GM21423 (cell line): ENCODE data around the gene JAKMIP1.

Experiments
- ATAC-seq: cut with Tn5 transposase; IDR thresholded peaks from one replicate; pipeline ENCODE4 v1.9.1; 2021; ENCODE audit warnings: mild to moderate bottlenecking, moderate library complexity; ENCODE audit not compliant: unreplicated experiment

Gene JAKMIP1

GRCh38 chr4:6123116-6123515 lies 77.2 kb downstream of the JAKMIP1 start:
- ATAC-seq = no peak

DNA sequence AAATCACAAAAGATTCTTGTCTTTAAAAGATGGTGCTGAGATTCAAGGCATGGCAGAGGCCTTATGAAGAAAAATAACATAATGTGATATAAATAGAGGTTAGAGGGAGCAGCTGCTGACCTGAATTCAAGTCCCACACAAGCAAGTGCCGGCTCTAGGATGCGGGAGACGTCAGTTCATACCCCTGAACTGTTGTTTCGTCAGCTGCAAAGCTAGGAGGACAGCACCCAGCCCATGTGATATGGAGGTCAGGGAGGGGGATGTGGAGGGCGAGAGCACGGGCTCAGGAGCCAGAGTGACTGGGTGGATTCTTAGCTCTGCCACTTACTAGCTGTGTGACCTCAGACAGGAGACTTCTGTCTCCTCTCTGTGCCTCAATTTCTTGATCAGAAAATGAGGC lies 77.9 kb downstream of the JAKMIP1 start:
- ATAC-seq = no peak

- ATAC-seq = no peak
Observed at GRCh38 chr4:6121941-6122340, 78.4 kb downstream of the JAKMIP1 start.

GRCh38 chr4:6121276-6121850 lies 79.0 kb downstream of the JAKMIP1 start:
- ATAC-seq = no peak

GRCh38 chr4:6120361-6120760 lies 80.0 kb downstream of the JAKMIP1 start:
- ATAC-seq = no peak

- no peak for ATAC-seq
Observed at GRCh38 chr4:6119507-6120020, 80.8 kb downstream of the JAKMIP1 start.

- no peak for ATAC-seq
Observed at GRCh38 chr4:6118201-6118600, 82.1 kb downstream of the JAKMIP1 start.

DNA sequence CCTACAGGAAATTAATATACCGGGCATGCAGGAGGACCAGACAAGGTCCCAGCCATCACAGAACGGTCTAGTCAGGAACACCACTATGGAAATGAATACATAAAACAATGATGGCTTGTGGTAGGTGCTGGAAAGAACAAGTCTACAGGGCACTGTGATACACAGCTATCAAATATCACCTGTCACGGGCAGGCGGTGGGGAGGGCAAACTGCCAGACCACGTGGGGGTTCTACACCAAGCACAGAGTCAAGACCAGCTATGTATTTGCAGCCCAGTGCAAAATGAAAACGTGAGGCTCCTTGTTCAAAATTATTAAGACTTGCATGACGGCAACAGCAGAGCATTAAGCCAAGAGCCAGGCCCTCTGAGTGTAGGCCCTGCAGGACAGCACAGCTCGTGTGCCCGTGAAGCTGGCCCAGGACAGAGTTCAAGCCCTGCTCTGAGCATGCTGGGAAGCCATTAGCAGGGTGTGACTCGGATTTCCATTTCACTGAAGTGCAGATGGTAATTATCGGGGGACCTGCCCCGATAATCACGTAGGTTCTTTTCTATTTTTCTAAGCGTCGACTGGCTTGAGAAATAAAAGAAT lies 83.6 kb downstream of the JAKMIP1 start:
- no peak for ATAC-seq

DNA sequence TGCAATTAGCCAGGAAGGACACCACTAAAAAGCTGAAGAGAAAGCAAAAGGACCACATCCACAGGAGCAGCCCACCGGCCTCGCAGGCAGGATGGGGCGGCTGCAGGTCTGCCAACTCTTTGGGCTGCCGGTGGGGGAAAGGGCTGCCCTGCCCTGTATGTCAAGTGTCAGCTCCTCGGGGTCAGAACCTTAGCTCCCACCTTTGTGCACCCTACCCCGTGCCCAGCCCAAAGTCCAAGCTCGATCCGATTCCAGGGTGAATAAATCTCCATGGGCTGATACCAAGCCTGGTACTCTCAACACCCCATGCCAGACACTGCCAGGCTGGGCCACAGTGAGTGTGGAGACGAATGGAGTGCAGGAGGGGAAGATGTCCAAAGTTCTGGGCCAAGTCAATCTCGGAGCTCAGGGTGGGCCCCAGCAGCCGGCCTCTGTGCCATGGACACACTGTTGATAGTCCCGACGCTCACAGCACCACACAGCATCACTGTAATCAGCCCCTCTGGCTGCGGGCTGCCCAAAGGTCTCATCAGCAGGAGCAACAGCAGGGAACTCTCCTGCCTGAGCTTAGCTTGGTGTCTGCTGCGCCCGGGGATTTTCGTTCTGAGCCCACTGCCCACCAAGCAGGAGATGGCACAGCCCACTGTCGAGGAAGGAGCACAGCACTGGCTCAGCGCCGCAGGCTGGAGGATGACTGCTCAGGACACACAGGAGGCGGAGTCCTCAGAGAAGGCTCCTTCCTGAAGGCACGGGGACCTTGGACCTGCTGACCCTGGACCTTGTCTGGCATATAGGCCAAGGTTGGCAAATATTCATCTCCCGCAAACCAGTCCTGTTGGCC lies 84.4 kb downstream of the JAKMIP1 start:
- ATAC-seq = no peak

- ATAC-seq = no peak
Observed at GRCh38 chr4:6115342-6115741, 85.0 kb downstream of the JAKMIP1 start.

DNA sequence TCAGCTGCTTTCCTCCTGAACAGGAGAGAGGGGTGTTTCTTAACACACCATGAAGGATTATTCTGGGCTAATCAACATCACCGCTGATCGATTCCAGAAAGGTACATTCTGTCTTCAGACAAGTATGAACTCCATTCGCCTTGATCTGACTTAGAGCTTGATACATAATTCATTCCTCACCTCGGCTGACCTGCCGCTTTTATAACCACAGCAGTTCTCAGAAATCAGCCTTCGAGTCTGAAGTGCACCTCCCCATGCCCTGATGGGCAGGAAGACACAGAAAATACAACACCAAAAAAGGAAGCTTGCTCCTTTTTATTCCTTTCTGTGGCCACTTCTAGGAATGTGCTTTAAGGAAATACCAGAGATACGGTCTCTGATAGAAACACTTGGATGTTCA lies 85.7 kb downstream of the JAKMIP1 start:
- no peak for ATAC-seq

DNA sequence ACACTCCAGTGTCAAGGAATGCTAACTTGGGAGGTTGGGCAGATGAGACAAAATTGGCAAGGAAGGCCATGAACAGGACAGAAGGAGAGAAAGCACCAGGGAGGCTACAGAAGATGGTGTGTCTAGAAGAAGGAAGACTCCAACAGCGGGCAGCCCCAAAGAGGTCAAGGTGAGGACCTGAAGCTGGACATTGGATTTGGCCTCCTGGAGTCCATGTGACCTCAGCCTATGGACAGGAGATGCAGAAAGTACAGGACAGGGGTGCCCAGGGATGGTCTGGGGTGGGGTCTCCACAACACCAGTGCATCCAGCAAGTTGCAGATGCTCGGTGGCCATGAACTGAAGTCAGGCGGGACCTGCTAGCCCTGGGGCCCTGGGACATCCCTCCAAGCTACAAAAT lies 86.2 kb downstream of the JAKMIP1 start:
- ATAC-seq = no peak

DNA sequence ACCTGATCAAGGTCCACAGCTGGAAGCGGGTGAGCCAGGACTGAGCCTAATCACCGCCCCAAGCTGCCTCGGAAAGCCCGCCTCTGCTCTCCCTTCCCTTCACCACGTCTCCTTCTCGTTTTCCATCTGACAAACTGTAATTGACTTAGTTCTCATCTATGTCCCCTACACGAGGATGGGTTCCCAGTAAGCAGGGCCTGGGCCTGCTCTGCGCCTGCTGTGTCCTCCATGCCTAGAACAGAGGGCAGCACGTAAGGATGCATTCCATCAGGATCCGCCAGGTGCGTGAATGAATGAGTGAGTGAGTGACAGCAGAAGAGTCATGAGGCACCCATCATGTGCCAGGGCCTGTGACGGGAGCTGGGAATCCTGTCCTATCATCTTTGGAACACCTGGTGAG lies 86.7 kb downstream of the JAKMIP1 start:
- no peak for ATAC-seq

DNA sequence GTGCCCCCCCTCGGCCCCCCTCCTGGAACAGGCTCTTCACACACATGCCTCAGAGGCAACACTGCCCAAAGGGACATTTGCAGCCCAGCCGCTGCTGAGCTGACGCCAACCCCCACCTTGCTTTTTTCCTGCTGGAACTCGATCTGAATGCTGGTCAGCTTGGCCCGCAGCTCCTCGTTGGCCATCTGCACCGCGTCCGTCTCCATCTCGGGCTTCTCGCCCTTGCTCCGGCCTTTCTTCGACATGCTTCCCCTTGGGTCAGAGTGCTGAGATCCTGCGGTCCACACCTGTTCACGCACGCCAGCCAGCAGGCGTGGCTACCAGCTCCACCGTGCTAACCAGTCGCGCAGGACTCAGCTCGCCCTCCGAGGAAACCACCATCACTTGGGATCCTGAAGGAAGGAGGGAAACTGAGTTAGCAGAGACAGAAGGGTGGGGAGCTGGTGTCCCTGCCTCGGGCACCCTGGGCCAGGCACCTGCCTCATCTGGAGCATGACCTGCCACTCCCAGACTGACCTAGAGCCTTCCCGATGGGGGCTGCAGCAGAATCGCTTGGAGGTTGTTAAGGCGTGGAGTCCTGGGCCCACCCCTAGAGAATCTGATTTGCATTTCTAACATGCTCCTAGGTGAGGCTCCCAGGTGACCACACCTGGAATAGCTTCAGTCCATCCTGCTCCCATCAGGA lies 87.6 kb downstream of the JAKMIP1 start:
- no peak for ATAC-seq

- ATAC-seq = no peak
Observed at GRCh38 chr4:6111354-6111960, 88.9 kb downstream of the JAKMIP1 start.

DNA sequence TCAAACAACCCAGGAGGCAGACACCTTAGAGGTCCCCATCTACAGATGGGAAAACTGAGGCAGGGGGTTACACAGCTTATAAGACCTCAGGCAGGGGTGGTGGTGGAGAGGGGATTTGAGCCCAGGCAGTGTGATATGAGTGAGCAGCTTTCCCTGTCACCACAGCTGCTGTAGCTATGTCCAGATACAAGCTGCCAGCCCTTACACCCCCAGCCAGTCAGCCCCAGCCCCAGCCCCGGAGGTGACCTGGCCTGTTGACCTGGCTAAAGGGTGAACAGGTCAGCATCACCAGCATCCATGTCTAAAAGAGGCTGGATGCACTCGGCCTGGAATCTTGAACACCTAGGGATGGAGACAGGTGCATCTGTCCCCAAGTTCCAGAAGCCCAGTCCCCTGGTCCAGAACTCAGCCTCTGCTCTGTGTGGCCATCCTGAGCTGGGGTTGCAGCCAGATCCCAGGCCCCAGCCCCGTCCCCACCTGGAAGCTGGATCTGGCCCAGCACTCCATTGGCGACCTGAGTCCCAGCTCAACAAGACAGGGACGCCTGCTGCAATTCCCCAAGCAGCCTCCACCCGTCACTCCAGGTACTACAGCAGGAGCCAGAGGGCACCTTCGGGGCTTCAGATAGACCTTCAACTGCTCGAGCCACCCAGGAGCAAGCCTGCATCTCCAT lies 89.5 kb downstream of the JAKMIP1 start:
- ATAC-seq = no peak

DNA sequence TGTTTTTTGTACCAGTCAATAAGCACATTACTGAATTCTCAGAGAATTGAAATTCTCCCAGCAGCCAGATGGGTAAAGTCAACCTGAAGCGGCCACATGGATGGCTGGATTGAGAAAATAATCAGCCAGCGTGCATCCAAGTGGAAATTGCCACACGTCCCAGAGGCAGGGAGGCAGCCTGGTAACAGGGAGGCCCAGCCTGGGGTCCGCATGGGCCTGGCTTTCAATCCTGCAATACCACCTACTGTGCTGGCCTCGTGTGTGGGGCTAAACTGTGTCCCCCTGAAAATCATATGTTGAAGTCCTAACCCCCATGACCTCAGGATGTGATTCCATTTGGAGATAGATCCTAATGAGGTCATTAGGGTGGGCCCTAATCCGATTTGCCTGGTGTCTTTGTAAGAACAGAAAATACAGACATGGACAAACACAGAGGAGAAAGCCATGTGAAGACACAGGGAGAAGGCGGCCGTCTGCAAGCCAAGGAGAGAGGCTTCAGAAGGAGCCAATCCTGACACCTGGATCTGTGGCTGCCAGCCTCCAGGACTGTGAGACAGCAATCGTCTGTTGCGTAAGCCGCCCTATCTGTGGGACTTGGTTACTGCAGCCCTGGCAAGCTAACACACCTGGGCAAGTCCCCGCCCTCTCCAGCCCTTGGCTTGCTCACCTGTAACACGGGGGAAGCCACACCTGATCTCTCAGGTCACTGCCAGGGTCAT lies 90.3 kb downstream of the JAKMIP1 start:
- ATAC-seq = no peak

DNA sequence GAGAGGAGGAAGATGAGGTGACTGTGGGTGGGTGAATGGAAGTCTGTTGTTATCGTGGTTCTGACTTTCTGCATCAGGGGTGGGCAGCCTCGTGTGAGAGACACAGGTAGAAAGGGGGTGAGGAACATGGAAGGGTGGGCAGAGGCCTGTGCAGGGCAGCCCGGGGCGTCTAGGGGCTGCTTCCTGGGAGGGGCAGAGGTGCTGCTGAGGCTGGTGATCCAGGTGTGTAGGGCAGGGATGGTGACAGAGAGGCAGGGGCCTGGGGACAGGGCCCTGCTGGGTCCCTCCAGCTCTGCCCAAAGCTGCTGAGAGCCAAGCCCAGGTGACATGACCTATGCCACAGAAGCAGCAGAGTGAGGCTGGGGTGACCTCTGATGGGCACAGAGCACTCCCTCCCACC lies 92.5 kb downstream of the JAKMIP1 start:
- ATAC-seq = no peak

GRCh38 chr4:6107114-6107791 lies 93.1 kb downstream of the JAKMIP1 start:
- no peak for ATAC-seq
